GM19455 (cell line): ENCODE data around the gene SNX8.
"Not testable (repeated sequence)": the region's sequence is repeated elsewhere in the genome, so short reads cannot be mapped to it uniquely, and the experiment has no call there.

Experiments
- ATAC-seq: cut with Tn5 transposase; IDR thresholded peaks from one replicate; pipeline ENCODE4 v1.9.1; 2021; ENCODE audit not compliant: unreplicated experiment

Gene SNX8

GRCh38 chr7:2295936-2296620 lies 18.2 kb downstream of the SNX8 start:
- no peak for ATAC-seq

- ATAC-seq, result no peak
Observed at GRCh38 chr7:2290877-2291276, 23.4 kb downstream of the SNX8 start.

GRCh38 chr7:2289621-2290020 lies 24.6 kb downstream of the SNX8 start:
- no peak for ATAC-seq

- no peak for ATAC-seq
Observed at GRCh38 chr7:2289111-2289586, 25.1 kb downstream of the SNX8 start.

DNA sequence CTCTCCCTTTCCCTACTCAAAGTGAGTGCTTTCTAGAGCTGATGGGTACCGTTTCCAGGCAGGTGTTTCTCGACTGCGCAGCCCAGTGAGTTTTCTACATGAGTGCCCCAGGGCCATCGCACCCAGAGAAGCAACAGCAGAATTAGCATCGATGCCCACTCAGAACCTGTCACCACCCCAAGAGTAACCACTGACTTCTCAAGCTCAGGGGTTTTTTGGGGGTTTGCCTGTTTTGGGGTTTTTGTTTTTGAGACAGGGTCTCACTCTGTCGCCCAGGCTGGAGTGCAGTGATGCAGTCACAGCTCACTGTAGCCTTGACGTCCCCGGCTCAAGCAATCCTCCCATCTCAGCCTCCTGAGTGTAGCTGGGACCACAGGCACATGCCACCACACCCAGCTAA lies 25.7 kb downstream of the SNX8 start:
- ATAC-seq, result no peak

- ATAC-seq, result no peak
Observed at GRCh38 chr7:2287745-2288144, 26.5 kb downstream of the SNX8 start.

- no peak for ATAC-seq
Observed at GRCh38 chr7:2283074-2283473, 31.2 kb downstream of the SNX8 start.

GRCh38 chr7:2282185-2282751 lies 32.0 kb downstream of the SNX8 start:
- ATAC-seq, result no peak

GRCh38 chr7:2281541-2281940 lies 32.7 kb downstream of the SNX8 start:
- ATAC-seq, result no peak

- no peak for ATAC-seq
Observed at GRCh38 chr7:2280424-2280823, 33.8 kb downstream of the SNX8 start.

GRCh38 chr7:2279896-2280295 lies 34.3 kb downstream of the SNX8 start:
- no peak for ATAC-seq

DNA sequence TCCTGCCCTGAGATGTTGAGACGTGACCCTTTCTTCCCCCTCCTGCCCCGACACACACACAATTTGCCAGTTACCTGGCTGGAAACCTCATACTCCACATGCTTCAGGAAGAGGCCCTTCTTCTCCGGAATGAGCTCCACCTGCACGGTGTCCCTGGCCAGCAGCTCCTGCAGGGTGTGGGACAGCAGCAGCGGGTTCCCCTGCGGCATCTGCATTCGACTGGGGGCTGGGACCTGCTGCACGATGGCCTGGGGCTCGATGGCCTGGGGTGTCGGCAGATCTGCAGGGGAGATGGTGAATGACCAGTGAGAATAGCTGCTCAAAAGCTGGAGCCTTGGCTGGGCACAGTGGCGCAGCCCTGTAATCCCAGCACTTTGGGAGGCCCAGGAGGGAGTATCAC lies 36.2 kb downstream of the SNX8 start:
- ATAC-seq, result no peak

- ATAC-seq, result no peak
Observed at GRCh38 chr7:2276107-2276506, 38.1 kb downstream of the SNX8 start.

- ATAC-seq, result no peak
Observed at GRCh38 chr7:2275101-2275500, 39.1 kb downstream of the SNX8 start.

DNA sequence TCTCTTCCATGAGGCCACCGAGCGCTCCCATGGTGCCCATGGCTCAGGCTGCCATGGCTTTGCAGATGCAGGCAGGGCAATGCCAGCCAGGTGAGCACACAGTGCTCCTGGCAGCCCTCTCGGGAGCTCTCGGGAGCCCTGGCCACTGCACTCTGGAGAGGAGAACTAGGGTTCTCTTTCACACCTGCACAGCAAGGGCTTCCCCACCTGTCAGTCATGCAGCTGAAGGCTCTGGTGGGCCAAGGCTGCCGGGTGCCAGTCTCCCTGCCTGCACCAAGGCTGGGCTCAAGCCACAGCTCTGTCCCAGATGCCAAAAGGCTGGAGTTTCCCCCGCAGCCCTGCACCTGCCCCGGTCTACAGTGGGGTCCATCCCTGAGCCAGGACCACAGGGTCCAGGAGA lies 39.6 kb downstream of the SNX8 start:
- no peak for ATAC-seq

- ATAC-seq, result no peak
Observed at GRCh38 chr7:2273866-2274265, 40.4 kb downstream of the SNX8 start.

DNA sequence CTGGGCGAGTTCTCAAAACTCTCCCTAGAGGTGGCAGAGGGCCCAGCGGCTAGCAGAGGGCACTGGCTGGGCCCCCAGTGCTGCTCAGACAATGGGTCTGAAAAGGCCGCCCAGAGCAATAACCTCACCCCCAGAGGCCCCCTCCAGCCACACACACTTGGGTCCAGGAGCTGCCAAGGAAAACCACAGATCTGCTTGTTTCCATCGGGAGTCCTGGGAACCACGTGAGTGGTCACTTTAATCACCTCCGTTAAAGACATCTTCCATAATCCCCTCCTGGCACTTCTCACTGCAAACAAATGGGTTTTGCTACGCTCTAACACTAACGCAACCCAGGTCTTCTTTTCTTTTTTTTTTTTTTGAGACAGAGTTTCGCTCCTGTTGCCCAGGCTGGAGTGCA lies 42.2 kb downstream of the SNX8 start:
- no peak for ATAC-seq

GRCh38 chr7:2271273-2272026 lies 42.8 kb downstream of the SNX8 start:
- ATAC-seq, result no peak

DNA sequence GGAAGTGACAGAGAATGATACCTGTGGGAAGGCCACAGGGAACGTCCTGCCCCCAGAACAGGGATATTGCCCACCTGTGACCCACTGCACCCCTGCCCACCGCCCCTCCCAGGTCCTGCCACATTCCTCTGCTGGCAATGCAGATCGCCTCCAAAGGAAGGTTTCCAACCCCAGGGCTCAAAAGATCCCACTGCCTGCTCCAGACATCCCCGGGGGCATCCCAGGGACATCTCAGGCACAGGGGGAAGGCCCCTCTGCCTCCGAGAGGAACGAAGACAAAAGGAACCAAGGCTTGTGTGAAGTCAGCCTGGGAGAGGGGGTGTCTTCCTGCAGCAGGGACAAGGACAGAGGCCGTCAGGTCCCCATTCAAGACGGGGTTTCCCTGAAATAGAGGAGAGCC lies 43.7 kb downstream of the SNX8 start:
- no peak for ATAC-seq

DNA sequence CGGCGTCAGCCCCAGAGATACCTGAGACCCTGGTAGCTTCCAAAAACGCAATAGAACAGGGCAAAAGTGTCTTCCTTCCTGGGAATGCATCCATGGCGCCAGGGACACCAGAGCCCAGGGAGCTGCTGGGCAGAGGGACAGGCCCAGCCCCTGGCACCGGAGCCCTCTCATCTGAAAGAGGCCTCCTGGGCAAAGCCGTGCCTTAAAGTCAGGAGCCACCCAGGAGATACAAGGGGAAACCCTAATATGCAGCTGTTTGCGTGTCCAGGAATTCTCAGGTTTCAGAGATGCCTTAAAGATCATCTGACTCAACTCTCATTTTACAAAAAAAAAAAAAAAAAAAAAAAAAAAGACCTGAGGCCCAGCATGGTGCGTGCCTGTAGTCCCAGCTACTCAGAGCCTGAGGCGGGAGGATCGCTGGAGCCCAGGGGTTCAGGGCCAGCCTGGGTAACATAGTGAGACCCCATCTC lies 44.2 kb downstream of the SNX8 start:
- ATAC-seq, result no peak

- ATAC-seq, result not testable (repeated sequence)
Observed at GRCh38 chr7:2269089-2269990, 44.9 kb downstream of the SNX8 start.
